Kidney epithelial cell (primary cell): ENCODE data around the gene BHLHE23. TPM values are rescaled to one million over a fixed set of nuclear protein-coding genes. Genes with fewer than 3 reads are reported as not detected.

Experiments
- DNase-seq: peaks from one replicate; pipeline ENCODE4 v3.0.0-alpha.2; 2010; ENCODE audit warnings: low read depth
- H3K27me3 ChIP-seq: 2 replicates; pipeline ENCODE4 v1.6.0; 2011; ENCODE audit warnings: low read length; ENCODE audit not compliant: control insufficient read depth, insufficient read depth
- H3K36me3 ChIP-seq: 2 replicates; pipeline ENCODE4 v1.5.1; 2011; ENCODE audit warnings: low read length; ENCODE audit not compliant: control insufficient read depth, insufficient read depth
- H3K4me3 ChIP-seq: 2 replicates; pipeline ENCODE4 v1.5.1; 2011; ENCODE audit warnings: low read depth, mild to moderate bottlenecking, control low read depth, low read length
- CTCF ChIP-seq: IDR thresholded peaks from 2 replicates; pipeline ENCODE4 v1.5.1; 2011; ENCODE audit warnings: mild to moderate bottlenecking, moderate library complexity, low read length, control low read depth, inconsistent platforms; ENCODE audit not compliant: insufficient read depth, poor library complexity, severe bottlenecking
- total RNA-seq: library from RNA; depleted of rRNA; stranded (reverse); fragments of >200 nt; gene quantifications from 2 replicates; pipeline ENCODE4 v1.2.3, GENCODE V29; 2015

Gene BHLHE23
- total RNA-seq, 1 donor from 2014 or later = not detected

- Histone ChIP-seq H3K27me3 (peaks cover 18% of the 10 kb centered on the region), H3K4me3 (no peak overlapping the region), H3K36me3 (no peaks in the 10 kb centered on the region)
- no peak for DNase-seq
- TF ChIP-seq CTCF = no peak
Observed at GRCh38 chr20:63049191-63049518, 42.4 kb upstream of the BHLHE23 start.

- Histone ChIP-seq H3K36me3 (no peaks in the 10 kb centered on the region), H3K27me3 (peaks cover 18% of the 10 kb centered on the region), H3K4me3 (no peak overlapping the region)
- no peak for TF ChIP-seq CTCF
- DNase-seq = no peak
Observed at GRCh38 chr20:63048516-63049190, 41.9 kb upstream of the BHLHE23 start.

- no peak for DNase-seq
- Histone ChIP-seq H3K36me3 (no peaks in the 10 kb centered on the region), H3K27me3 (peaks cover 12% of the 10 kb centered on the region), H3K4me3 (no peak overlapping the region)
- TF ChIP-seq CTCF = no peak
Observed at GRCh38 chr20:63047946-63048345, 41.2 kb upstream of the BHLHE23 start.

GRCh38 chr20:63047267-63047666 lies 40.5 kb upstream of the BHLHE23 start:
- H3K27me3 ChIP-seq = peaks cover 6% of the 10 kb centered on the region
- no peak overlapping the region for H3K4me3 ChIP-seq
- TF ChIP-seq CTCF = no peak
- H3K36me3 ChIP-seq = no peaks in the 10 kb centered on the region
- DNase-seq = no peak

- no peak for TF ChIP-seq CTCF
- H3K27me3 ChIP-seq = peaks cover 2% of the 10 kb centered on the region
- no peak overlapping the region for H3K4me3 ChIP-seq
- no peaks in the 10 kb centered on the region for H3K36me3 ChIP-seq
- DNase-seq = no peak
Observed at GRCh38 chr20:63046841-63047240, 40.1 kb upstream of the BHLHE23 start.

GRCh38 chr20:63045991-63046390 lies 39.2 kb upstream of the BHLHE23 start:
- H3K36me3 ChIP-seq = no peaks in the 10 kb centered on the region
- H3K27me3 ChIP-seq = no peaks in the 10 kb centered on the region
- no peak overlapping the region for H3K4me3 ChIP-seq
- DNase-seq = no peak
- TF ChIP-seq CTCF = no peak
